GM12872 (cell line): ENCODE data around the gene CTLA4.

Source experiments
- CTCF ChIP-seq: IDR thresholded peaks from 3 replicates; pipeline ENCODE4 v1.5.1; 2011; ENCODE audit warnings: low read depth, mild to moderate bottlenecking, low read length, moderate library complexity; ENCODE audit not compliant: insufficient read depth

CTLA4 gene

DNA sequence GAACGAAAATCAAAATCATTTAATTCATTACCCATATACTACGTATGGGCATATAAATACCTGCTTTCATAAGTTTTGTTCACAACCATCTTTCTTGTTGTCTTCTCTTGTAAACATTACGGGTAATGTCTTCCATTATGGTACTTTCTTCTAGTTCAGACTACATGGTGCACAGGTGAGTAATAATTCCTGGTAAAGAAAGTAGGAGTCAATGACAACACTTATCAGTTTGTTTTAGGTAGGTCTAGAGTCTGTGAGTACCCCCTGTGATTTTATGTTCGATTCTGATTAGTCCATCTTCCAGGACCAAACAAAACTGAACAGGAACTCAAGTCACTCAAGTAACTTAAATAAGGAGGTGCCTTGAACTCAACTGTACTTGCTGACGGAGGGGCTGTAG is 25.2 kb upstream of the CTLA4 start:
- TF ChIP-seq CTCF: no peak

GRCh38 chr2:203846490-203847105 is 21.0 kb upstream of the CTLA4 start:
- TF ChIP-seq CTCF: no peak

- TF ChIP-seq CTCF: no peak
Measured at GRCh38 chr2:203849010-203849409, 18.6 kb upstream of the CTLA4 start.

DNA sequence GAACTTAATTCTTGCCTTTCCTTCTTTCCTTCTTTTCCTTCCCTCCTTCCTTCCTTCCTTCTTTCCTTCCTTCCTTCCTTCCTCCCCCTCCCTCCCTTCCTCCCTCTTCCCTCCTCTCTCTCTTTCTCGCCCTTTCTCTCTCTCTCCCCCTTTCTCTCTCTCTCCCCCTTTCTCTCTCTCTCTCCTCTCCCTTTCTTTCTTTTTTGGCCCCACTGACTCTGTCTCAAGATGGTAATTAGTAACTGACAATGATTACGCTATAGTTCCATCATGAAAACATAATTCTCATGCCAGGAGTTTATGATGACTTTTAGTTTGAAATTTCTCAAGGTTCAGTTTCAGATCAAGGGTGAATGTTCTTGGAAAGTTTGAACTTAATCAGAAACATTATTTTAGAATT is 14.8 kb upstream of the CTLA4 start:
- TF ChIP-seq CTCF: no peak

GRCh38 chr2:203853271-203853670 is 14.3 kb upstream of the CTLA4 start:
- TF ChIP-seq CTCF: no peak

DNA sequence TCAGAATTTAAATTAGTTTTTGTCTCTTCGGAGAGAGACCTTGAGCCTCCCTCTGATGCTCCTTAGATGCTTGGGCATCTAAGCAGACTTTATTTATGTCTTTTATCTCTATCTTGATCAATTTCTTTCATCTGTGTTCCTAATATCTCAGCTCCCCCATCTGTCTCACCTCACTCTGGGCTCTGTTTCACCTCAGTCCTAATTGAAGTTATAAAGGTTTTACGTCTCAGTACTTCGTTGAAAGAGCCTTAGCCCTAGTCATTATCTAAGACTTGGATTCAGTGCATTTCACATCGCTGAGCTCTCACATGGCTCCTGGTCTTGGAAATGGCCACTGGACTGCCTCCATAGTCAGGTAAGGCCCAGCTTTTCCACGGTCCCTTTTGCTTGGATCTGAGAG is 13.8 kb upstream of the CTLA4 start:
- TF ChIP-seq CTCF: no peak

- no peak for TF ChIP-seq CTCF
Measured at GRCh38 chr2:203855274-203855673, 12.3 kb upstream of the CTLA4 start.

DNA sequence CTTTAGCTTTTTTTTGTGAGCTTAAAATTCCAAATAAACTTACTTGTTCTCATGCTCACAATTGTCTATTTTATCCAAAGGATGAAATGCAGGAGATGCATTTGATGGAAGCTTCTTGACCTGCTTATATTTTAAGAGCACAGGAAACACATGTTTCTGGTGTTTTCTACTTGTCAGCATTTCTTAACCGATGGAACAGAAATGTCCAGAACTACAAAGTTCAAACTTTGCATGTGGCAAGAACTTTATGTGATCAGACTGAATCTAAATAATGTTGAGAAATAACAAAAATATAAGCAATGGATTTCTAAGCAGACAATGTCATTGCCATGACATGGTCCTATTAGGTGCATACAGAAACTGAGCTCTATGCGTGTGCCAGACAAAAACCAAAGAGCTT is 9.9 kb upstream of the CTLA4 start:
- no peak for TF ChIP-seq CTCF
